ENCODE data around the gene LRP1. TPM values are rescaled to one million over a fixed set of nuclear protein-coding genes. Genes with fewer than 3 reads are reported as not detected.
A peak's percentile ranks its signal among the peaks of the same experiment; 100 is the strongest.

LRP1 gene
- total and polyA plus RNA-seq, 8 donors, result 12.2 to 89.4 (median 24.1) TPM

GRCh38 chr12:57216921-57217879, 88.9 kb downstream of the LRP1 start:
- ATAC-seq, result no peak
- FAIRE-seq, result no peak
- intact Hi-C loops (cut with DNase I), result loop anchor here in 1 of 3 donors (10.0 kb wide), 1 partner anchor 238 kb away; the partner anchor contains the start of genes GLI1 and INHBE
- no peak overlapping the region for H3K27ac ChIP-seq
- H3K4me1 ChIP-seq, result peaks cover 0 to 15% (median 8%) of the 10 kb centered on the region in 3 donors
- TF ChIP-seq CTCF (IDR thresholded peaks at IDR 0.05), result no peak
- H3K9me3 ChIP-seq, result no peaks in the 10 kb centered on the region
- 3% methylated on average over 54 to 63 of the region's 63 CpGs for WGBS, 2 donors
- H3K36me3 ChIP-seq, result no peaks in the 10 kb centered on the region
- peaks cover 0 to 6% (median 0%) of the 10 kb centered on the region in 4 donors for H3K27me3 ChIP-seq
- H3K4me3 ChIP-seq, result peak overlapping the region in 2 of 4 donors; percentile 47 to 59
- no peak for DNase-seq

GRCh38 chr12:57218030-57218853, 90.0 kb downstream of the LRP1 start:
- Histone ChIP-seq H3K4me3 (no peak overlapping the region), H3K9me3 (no peaks in the 10 kb centered on the region), H3K27me3 (peaks cover 0 to 6% (median 0%) of the 10 kb centered on the region in 4 donors), H3K27ac (no peak overlapping the region), H3K4me1 (peaks cover 0 to 15% (median 8%) of the 10 kb centered on the region in 3 donors), H3K36me3 (no peaks in the 10 kb centered on the region)
- no peak for ATAC-seq
- FAIRE-seq, result no peak
- intact Hi-C loops (cut with DNase I), result loop anchor here in 1 of 3 donors (10.0 kb wide), 1 partner anchor 237 kb away; the partner anchor contains the start of genes GLI1 and INHBE
- TF ChIP-seq CTCF (IDR thresholded peaks at IDR 0.05), result no peak
- 68 to 69% methylated on average over 5 of the region's 5 CpGs for WGBS, 2 donors
- no peak for DNase-seq

- no peak overlapping the region for H3K27ac ChIP-seq
- no peak for FAIRE-seq
- DNase-seq, result no peak
- H3K4me1 ChIP-seq, result peaks cover 0 to 9% (median 8%) of the 10 kb centered on the region in 3 donors
- WGBS, 2 donors, result 70 to 77% methylated on average over 14 of the region's 14 CpGs
- TF ChIP-seq CTCF (IDR thresholded peaks at IDR 0.05), result no peak
- intact Hi-C loops (cut with DNase I), result loop anchor here in 1 of 3 donors (10.0 kb wide), 1 partner anchor 235 kb away; the partner anchor contains the start of genes GLI1 and INHBE
- no peak for ATAC-seq
- no peak overlapping the region for H3K4me3 ChIP-seq
- no peaks in the 10 kb centered on the region for H3K36me3 ChIP-seq
- H3K27me3 ChIP-seq, result peaks cover 0 to 6% (median 0%) of the 10 kb centered on the region in 4 donors
- H3K9me3 ChIP-seq, result no peaks in the 10 kb centered on the region
Observed at GRCh38 chr12:57219205-57219992, 91.1 kb downstream of the LRP1 start.

GRCh38 chr12:57219993-57220754, 91.9 kb downstream of the LRP1 start:
- H3K27me3 ChIP-seq, result peaks cover 0 to 6% (median 0%) of the 10 kb centered on the region in 4 donors
- 16% methylated on average over 34 to 38 of the region's 38 CpGs for WGBS, 2 donors
- TF ChIP-seq CTCF (IDR thresholded peaks at IDR 0.05), result no peak
- H3K27ac ChIP-seq, result no peak overlapping the region
- ATAC-seq (no peak), FAIRE-seq (no peak), DNase-seq (no peak)
- peaks cover 0 to 9% (median 8%) of the 10 kb centered on the region in 3 donors for H3K4me1 ChIP-seq
- no peaks in the 10 kb centered on the region for H3K36me3 ChIP-seq
- H3K9me3 ChIP-seq, result no peaks in the 10 kb centered on the region
- H3K4me3 ChIP-seq, result no peak overlapping the region
- intact Hi-C loops (cut with DNase I), result loop anchor here in 1 of 3 donors (10.0 kb wide), 1 partner anchor 235 kb away; the partner anchor contains the start of genes GLI1 and INHBE

Data from pancreas (tissue), 10 donors.